WTC11 (cell line): ENCODE measurements around the gene OGN.

Experiments
- ATF2 ChIP-seq: sonication (generic); formaldehyde crosslinking; IDR thresholded peaks from 2 replicates; pipeline ENCODE4 v1.8.1; 2022; ENCODE audit warnings: low read depth, missing genetic modification reagents, borderline replicate concordance
- CTCF ChIP-seq: fragments of 200-600 bp; IDR thresholded peaks from 2 replicates; pipeline ENCODE4 v1.8.0; 2022; ENCODE audit warnings: antibody characterized with exemption

- TF ChIP-seq ATF2 (CRISPR knock-in tag) (no peak), CTCF (no peak)
Measured at GRCh38 chr9:92446536-92446935, 42.2 kb upstream of the OGN start.
